Epidermal melanocyte (primary cell): Measurements from ENCODE around the gene P2RX2.

Experiments
- DNase-seq: peaks from one replicate; pipeline ENCODE4 v3.0.0; 2011; ENCODE audit warnings: low spot score; ENCODE audit not compliant: insufficient read length

The P2RX2 gene

DNA sequence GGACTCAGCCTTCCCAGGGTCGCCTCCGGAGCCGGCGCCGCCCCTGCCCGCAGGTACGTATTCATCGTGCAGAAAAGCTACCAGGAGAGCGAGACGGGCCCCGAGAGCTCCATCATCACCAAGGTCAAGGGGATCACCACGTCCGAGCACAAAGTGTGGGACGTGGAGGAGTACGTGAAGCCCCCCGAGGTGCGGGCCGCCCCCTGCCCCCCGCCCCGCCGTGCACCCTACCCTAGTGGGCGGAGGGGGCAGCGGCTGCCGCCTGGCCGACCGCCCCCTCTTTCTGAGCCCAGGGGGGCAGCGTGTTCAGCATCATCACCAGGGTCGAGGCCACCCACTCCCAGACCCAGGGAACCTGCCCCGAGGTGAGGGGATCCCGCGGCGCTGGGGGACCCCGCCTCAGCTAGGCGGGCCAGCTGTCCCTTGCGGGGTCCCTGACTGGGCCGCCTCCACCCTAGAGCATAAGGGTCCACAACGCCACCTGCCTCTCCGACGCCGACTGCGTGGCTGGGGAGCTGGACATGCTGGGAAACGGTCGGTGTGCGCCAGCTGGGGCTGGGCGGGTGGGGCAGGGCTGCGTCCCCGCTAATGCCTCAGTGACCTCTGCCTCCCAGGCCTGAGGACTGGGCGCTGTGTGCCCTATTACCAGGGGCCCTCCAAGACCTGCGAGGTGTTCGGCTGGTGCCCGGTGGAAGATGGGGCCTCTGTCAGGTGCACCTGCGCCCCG is 973 bp downstream of the P2RX2 start:
- DNase-seq = no peak

DNA sequence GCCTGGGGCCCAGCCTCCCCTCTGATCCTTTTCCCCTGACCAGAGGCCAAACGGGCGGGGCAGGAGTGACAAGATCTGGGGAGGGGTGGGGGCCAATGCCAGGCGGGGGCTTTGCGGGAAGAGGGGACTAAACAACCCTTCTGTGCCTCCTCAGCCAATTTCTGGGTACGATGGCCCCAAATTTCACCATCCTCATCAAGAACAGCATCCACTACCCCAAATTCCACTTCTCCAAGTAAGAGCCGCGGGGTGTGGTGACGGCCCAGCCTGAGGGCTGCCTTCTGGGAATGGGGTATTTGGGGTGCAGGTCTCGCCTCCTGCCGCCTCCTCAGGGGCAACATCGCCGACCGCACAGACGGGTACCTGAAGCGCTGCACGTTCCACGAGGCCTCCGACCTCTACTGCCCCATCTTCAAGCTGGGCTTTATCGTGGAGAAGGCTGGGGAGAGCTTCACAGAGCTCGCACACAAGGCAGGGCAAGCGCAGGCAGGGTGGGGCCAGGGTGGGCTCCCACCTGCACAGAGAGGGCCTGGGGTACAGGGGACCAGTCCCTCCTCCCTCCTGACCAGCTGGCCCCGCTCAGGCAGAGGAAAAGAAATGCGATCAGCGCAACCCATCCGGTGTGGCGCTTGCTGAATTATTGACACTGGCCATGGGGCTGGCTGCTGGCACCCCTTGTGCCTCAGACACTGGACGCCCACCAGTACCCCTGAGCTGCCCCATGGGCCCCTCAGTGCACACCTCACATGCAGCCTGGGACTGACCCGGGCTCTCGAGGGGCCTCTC is 1.7 kb downstream of the P2RX2 start:
- no peak for DNase-seq

DNA sequence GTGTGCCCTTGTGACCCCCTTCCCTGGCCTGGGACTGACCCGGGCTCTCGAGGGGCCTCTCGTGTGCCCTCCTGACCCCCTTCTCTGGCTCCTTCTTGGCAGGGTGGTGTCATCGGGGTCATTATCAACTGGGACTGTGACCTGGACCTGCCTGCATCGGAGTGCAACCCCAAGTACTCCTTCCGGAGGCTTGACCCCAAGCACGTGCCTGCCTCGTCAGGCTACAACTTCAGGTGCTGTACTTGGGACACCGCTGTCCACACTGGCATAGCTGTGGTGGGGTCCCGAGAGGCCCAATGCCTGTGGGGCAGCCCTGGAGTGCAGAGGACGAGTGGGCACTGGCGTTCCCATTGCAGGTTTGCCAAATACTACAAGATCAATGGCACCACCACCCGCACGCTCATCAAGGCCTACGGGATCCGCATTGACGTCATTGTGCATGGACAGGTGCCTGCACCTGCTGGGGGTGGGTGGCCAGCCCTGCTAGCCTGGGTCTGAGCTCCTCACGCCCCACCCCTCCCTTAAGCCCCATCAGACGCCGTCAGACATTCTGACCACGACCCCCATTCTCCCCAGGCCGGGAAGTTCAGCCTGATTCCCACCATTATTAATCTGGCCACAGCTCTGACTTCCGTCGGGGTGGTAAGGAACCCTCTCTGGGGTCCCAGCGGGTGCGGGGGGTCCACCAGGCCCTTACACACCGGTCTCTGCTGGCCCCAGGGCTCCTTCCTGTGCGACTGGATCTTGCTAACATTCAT is 2.5 kb downstream of the P2RX2 start:
- DNase-seq = no peak

DNA sequence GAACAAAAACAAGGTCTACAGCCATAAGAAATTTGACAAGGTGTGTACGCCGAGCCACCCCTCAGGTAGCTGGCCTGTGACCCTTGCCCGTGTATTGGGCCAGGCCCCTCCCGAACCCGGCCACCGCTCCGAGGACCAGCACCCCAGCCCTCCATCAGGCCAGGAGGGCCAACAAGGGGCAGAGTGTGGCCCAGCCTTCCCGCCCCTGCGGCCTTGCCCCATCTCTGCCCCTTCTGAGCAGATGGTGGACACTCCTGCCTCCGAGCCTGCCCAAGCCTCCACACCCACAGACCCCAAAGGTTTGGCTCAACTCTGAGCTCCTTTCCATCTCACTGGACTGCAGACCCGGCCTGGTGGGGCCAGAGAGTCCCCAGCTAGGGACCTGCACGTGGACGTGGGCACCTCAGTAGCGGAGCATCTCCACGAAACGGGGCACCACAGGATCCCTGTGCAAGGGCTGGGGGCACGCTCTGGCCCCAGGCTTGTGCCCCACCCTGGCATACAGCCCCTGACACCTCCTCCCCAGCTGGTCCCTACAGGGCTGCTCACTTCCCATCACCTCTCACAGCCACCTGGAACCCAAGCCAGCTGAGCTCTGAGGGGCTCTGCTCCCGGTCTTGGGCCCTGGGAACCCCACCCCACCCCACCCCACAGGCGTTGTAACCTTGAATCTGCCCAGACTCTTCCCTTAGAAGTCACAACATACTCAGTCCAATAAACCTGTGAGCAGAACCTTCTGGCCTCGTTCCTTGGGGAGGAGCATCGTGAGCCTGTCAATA is 3.3 kb downstream of the P2RX2 start:
- no peak for DNase-seq

DNA sequence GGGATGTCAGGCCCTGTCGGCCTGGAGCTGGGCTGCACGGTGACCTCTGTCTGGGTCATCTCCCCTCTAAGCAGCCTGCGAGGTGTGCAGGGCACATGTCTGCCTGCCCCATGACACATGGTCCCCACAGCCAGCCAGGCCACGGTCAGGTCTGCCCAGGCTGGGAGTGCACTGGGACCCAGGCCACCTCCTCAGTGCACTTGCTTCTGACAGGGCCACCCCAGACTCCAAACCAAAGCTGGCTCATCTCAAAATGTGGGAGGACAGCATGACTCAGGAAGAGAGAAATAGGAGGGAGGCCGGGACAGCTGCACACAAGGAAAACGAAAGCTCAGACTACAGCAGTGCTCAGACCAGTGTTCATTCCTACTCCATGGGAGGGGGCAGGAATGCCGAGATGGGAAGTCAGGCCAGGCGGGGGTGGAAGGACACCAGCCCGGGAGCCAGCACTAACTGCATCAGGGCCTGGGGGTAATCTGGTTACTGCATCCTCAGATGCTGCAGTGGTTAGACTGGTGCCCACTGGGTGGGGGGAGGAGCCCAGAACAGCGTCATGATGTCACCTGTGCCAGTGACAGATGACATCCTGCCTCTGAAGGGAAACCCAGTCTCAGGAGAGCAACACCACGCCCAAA is 4.0 kb downstream of the P2RX2 start:
- no peak for DNase-seq

DNA sequence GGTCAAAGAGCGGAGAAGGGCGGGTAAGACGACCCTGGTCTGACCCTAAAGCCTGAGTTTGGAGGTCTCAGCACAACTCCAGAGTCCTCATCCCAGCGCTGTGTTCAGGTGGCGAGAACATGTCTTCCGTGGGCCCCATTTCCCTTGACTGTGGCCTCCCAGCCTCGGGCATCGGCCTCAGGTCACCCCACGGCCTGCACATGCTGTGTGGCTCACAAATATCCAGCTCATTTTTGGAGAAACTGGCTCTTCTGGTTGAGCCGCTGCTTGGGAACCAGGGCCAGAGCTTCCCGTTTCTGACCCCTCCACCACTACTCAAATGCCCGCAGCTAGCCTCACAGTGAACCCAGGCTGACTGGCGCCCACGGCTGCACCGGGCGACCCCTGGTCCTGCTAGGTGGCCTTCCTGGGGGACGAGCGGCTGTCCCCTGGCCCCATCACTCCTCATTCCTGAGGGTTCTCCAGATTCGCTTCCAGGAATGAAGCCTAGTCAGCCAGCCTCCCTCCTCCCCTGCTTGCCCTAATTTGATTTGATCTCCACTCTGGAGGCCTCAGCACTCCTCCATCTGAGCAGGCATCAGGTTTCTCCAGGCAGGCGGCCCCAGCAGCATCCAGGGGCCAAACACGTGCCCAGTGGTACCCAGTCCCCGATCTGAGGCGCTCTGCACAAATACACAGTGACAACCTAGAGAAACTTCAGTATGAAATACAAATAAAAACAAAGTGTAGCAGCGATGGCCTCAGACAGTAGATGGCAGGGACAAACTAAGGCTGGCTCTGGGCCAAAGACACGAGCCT is 4.7 kb downstream of the P2RX2 start:
- no peak for DNase-seq

DNA sequence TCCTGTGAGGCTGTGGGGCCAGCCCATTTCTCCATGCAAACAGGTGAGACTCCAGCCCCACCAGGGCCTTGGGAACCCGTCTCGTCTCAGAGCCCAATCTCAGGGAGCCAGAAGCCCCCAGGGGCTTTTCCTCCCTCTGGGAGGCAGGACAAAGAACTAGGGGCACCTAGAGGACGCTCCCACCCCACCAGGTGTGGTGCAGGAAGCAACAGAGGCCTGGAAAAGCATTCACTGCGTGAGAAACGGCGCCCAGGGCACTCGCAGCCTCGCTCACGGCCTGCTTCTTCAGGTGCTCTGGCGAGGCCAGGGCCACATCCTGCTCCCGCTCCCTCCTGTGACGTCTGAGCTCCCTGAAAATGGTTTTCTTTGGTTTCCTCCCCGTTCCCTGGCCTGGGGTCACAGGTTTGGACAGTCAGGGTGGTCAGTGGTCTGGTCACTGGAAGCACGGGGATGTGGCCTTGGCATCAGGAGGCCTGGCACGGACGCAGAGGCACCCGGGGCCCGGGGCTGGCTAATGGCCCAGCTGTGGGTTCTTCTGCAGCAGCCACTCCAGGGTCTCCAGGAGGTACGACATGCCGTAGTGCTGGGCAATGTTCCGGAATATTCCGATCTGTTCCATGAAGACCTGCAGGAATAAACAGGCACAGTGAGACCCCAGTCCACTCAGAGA is 5.7 kb downstream of the P2RX2 start:
- DNase-seq = no peak

DNA sequence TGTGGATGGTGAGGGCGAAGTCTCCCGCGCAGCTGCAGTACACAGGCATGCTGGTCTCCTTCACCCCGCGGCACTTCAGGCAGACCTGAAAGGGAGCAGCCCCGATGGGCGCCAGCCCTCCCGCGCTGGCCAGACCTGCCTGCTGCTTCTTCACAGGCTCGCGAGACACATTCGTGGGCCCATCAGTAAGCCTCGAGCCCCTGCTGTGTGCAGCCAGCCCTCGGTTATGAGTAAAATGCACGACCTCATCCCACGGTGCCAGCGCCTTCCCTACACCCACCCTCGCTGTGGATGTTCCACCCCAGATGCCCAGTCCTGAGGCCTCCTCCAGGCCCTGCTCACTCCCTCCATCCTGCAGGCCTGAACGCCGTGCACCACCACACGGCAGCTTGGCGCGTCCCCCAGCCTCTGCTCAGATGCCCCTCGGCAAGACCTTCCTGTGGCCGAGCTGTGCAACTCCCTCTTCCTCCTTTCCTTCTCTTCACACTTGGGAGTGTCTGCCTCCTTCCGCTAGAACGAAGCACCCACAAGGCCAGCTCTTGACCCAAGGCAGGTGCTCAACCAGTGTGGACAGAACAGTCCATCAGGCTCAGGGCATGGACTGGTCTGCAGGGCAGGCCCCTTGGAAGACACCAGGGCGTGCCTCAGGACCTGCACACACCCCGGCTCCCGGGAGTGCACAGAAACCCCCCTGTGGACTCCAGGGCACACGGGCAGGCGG is 6.5 kb downstream of the P2RX2 start:
- DNase-seq = no peak

DNA sequence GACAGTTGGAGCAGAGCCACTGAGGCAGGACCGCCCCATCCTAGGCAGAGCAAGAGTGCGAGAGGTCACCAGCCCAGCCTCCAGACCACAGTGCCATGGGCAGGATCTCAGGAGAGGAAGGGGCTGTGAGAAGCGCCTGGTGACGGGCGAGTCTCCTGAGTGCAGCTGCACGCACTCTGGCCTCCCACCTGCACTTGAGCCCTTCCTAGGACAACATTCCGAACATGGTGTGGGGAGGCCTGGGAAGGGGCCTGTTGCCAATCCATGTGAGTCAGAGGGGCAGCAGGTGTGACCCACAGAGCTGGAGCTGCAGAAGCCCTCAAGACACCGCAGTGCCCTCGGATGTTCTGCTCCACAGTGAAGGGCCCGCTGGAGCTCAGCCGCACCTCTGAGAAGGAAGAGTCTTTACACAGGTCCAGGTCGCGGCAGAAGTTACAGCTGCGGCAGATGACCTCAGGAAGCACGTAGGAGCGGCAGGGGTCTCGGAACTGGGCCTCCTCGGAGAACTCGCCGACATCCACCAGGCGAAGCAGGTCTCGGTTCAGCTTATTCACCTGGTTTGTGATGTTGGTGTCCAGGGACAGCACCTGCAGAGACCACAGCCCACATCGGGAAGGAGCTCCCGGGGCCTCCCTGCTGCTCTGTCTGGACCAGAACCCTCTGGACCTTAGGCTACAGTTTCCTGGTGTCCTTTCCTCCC is 7.3 kb downstream of the P2RX2 start:
- DNase-seq = no peak

DNA sequence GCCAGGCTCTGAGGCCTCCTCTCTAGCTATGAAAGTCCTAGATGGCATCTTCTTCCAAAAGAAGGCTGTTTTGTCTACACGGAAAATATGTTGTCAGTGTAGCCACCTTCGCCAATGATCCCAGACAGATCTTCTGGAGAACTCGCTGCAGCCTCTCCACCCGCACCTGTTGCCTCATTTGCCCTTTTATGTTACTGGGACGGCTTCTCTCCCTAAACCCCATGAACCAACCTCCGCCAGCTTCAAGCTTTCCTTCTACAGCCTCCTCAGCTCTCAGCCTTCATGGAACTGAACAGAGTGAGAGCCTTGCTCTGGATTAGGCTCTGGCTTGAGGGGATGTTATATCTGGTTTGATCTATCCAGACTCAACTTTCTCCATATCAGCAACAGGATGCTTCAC is 10.8 kb downstream of the P2RX2 start:
- DNase-seq = no peak

DNA sequence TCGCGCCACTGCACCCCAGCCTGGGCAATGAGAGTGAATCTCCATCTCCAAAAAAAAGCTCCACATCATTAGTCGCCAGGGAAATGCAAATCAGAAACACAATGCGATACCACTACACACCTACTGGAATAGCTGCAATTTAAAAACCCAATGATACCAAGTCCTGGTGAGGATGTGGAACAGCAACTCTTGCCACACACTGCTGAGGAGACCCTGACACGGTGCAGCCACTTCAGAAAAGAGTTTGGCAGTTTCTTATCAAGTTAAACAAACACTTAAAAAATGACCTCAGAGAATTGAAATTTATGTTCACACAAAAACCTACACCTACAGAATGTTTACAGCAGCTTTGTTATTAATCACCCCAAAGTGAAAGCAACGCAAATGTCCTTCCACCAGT is 12.1 kb downstream of the P2RX2 start:
- DNase-seq = no peak

DNA sequence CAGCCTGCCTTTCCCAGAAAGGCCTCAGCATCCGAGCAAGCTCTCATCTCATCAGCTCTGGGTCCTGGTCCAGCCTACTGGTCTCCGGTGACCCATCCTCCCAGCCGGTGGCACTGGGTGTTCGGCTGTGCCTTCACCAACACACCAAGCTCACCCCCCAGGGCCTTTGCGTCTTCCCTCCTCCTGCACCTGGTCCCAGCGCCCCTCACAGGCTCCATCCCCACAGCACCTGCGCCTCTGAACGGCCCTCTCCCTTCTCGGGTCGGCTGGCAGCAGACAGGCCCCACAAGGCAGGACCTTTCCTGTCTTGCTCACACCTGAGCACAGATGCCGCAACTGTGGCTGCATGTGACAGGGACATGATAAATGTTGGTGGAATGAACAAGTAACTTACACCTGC is 13.1 kb downstream of the P2RX2 start:
- no peak for DNase-seq

DNA sequence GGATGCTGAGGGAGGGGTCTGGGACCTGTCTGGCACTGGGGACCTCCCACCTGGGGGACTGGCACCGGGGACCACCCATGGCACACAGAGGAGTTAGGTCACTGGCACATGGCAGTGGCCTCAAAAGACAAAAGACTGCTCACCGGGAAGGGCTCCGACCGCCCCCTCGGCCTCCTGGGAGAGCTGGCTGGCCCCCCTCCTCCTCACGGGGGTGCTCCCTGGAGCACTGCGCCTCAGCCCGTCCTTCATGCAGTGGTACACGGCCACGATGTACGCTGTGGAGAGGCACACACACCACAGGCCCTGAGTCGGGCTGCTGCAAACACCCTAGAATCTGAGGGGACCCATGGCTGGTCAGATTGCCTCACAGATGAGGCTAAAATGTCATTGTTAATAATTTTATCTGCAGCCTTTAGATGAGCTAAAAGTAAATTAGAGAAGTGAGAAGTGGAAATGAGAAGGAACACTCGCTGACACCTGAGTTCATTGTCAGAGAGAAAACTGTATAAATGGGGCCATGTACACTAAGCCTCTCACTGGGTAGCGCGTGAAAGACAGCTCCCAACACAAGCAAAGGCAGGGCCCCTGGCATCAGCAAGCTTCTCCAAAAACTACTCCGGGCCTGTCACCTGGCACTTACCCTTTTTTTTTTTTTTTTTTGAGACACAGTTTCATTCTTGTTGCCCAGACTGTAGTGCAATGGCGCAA is 14.1 kb downstream of the P2RX2 start:
- DNase-seq = no peak

DNA sequence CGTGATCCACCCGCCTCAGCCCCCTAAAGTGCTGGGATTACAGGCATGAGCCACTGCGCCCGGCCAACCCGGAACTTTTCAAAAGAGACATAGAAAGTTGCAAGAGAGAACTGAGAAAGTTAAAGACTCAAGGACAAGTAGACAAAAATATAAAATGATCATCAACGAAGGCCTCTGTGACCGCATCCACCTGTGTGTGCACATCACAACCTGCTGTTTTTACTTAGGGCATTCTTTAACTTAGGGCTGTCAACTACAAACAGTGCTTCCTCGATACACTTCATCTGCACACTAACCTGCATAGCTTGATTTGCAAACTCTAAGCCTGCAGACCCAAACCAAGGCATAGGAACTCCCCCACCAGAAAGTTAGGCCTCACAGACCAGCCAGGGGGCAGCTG is 14.8 kb downstream of the P2RX2 start:
- no peak for DNase-seq

DNA sequence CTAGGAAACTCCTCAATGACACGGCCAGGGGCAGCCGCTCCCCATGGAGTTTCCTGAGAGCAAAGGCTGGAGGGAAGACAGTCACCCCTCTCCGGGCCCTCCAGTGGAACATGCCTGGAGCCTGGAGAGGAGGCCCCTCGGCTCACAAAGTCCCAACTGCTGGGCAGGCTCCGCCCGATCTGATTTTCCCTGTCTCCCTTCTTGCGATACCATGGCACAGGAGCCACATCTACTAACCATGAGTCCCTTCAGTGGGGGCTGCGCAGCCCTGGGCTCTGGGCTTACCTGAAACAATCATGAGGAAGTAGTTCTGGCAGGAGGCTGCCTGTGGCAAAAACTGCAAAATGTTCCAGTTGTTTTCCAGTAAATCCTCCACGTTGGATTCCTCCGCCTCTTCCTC is 15.3 kb downstream of the P2RX2 start:
- DNase-seq = no peak

DNA sequence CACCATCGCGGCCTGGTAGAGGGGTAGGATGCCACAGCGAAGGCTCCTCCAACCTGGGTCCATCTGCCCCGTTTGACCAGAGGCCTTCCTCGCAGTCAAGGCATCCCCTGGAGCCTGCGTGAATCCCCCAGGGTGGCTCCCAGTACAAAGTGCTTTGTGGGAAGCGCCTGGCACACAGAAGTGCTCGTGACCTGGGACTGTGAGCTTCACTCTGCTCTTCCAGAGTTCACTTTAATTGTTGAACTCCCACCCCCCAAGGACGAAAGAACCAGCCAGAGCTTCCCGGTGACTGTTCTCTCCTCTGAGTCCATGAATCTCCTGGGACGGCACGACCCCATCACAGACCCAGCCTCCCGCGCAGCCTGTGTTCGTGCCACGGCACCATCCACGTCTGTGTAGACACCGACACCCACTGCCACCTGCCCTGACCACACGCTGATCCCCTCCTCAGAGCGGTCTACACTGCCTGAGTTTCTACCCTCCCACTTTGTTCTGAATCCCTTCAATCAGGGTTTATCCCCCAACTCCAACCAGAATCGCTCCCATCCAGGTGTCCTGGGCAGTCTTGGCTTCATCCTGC is 15.9 kb downstream of the P2RX2 start:
- no peak for DNase-seq
